Transverse colon (tissue), 4 donors: Measurements from ENCODE around the gene MEST. TPM values are rescaled to one million over a fixed set of nuclear protein-coding genes. Genes with fewer than 3 reads are reported as not detected.

Source experiments
- DNase-seq: peaks from one replicate; pipeline ENCODE4 v3.0.0-alpha.2; 2019
- H3K27ac ChIP-seq, 4 donors: fragments of 200-600 bp; sonication (generic); 2 replicates each; pipeline ENCODE4 v1.5.1; 2016 to 2018; ENCODE audit warnings: inconsistent platforms in 4 of 4
- H3K27me3 ChIP-seq: fragments of 200-600 bp; sonication (generic); 2 replicates; pipeline ENCODE4 v1.5.1; 2017; ENCODE audit warnings: inconsistent platforms
- H3K36me3 ChIP-seq, 4 donors: fragments of 200-600 bp; sonication (generic); 2 replicates each; pipeline ENCODE4 v1.5.1; 2017 to 2019; ENCODE audit warnings: inconsistent platforms in 4 of 4
- H3K4me1 ChIP-seq, 4 donors: fragments of 200-600 bp; sonication (generic); 2 replicates each; pipeline ENCODE4 v1.5.1; 2017 to 2020; ENCODE audit warnings: inconsistent platforms in 4 of 4
- H3K4me3 ChIP-seq, 4 donors: fragments of 200-600 bp; sonication (generic); 1 replicate in 1 of 4; 2 replicates in 3 of 4; pipeline versions ENCODE4 v1.5.1 to v1.6.1; 2017 to 2019; ENCODE audit warnings: inconsistent platforms in 4 of 4
- H3K9me3 ChIP-seq, 2 donors: fragments of 200-600 bp; sonication (generic); 2 replicates each; pipeline ENCODE4 v1.5.1; 2017 to 2019; ENCODE audit warnings: inconsistent platforms in 2 of 2
- EP300 ChIP-seq: sonication (generic); formaldehyde crosslinking; IDR thresholded peaks from one replicate; pipeline ENCODE4 v1.6.1; 2017; ENCODE audit warnings: antibody characterized with exemption, low read depth
- POLR2A ChIP-seq: fragments of 450-650 bp; IDR thresholded peaks from one replicate; pipeline ENCODE4 v1.6.1; 2016; ENCODE audit warnings: antibody characterized with exemption, mild to moderate bottlenecking, moderate library complexity
- POLR2AphosphoS5 ChIP-seq, 3 donors: sonication (generic); formaldehyde crosslinking; IDR thresholded peaks; one replicate each; pipeline ENCODE4 v1.6.1; 2016; ENCODE audit warnings: antibody characterized with exemption in 3 of 3
- WGBS, 2 donors: methylation state at CpG; one replicate each; pipeline ENCODE4 v1.1.5; 2018; ENCODE audit warnings: low coverage in 1 of 2; 5-methylcytosine and 5-hydroxymethylcytosine counted together
- in situ Hi-C, 4 donors: fragments of 200-750 bp; cut with MboI; loops; one replicate each; pipeline versions ENCODE4 v1.15.0 to v1.15.1; 2017; ENCODE audit warnings: low sequenced_read_pairs in 3 of 4, low pct_ligation_motif_present in 1 of 4, low pct_unique_long_range_greater_than_20kb in 1 of 4
- intact Hi-C: fragments of 100-400 bp; cut with DNase I; formaldehyde crosslinking; loops from one replicate; pipeline ENCODE4 v1.15.1; 2023; ENCODE audit warnings: low total_unique reads
- total RNA-seq, 4 donors: library from RNA; depleted of rRNA; stranded (reverse); fragments of >200 nt; gene quantifications; one replicate each; pipeline ENCODE4 v1.1.0, GENCODE V29; 2016
- TF ChIP-seq, protein P1 (sequence below), 5 experiments: fragments of 200-600 bp in 3 of 5; fragments of 450-650 bp in 2 of 5; sonication (generic) in 3 of 5; IDR thresholded peaks; 1 replicate in 2 of 5; 2 replicates in 3 of 5; pipeline ENCODE4 v1.5.1; 2016 to 2017; ENCODE audit warnings: antibody characterized with exemption in 5 of 5, inconsistent platforms in 3 of 5, mild to moderate bottlenecking in 2 of 5, moderate library complexity in 1 of 5

Gene MEST
- total RNA-seq, 4 donors from 2014 or later = 4.0 to 49.0 (median 34.6) TPM

DNA sequence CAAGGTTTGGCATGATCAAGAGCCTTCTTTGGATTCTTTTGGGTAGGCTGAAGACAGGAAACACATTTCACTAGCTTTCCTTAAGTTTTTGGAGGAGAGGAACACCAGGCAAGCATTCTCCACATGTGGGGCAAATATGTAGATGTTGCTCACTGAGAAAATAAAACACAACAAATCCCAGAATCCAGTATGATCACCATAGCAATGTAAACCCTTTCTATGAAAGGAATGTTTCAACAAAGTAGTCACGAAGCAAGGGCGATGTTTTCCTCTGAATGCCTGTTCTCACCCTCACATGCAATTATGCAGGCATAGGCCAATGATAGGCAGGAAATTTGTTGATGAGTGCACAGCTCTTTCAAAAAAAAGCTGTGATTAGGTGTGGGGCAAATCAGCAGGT is 30.6 kb upstream of the MEST start:
- Histone ChIP-seq H3K9me3 (peaks cover 8 to 10% of the 10 kb centered on the region in 2 donors), H3K27me3 (no peaks in the 10 kb centered on the region), H3K4me1 (peaks cover 0 to 9% (median 0%) of the 10 kb centered on the region in 4 donors), H3K36me3 (no peaks in the 10 kb centered on the region), H3K27ac (no peak overlapping the region), H3K4me3 (no peak overlapping the region)
- TF ChIP-seq POLR2A = no peak
- 34% methylated on average over 2 of the region's 2 CpGs; no CpG with 5 or more reads in 1 of the 2 donors for WGBS, 2 donors
- in situ Hi-C loops (no loop called here), intact Hi-C loops (no loop called here)
- DNase-seq = no peak

DNA sequence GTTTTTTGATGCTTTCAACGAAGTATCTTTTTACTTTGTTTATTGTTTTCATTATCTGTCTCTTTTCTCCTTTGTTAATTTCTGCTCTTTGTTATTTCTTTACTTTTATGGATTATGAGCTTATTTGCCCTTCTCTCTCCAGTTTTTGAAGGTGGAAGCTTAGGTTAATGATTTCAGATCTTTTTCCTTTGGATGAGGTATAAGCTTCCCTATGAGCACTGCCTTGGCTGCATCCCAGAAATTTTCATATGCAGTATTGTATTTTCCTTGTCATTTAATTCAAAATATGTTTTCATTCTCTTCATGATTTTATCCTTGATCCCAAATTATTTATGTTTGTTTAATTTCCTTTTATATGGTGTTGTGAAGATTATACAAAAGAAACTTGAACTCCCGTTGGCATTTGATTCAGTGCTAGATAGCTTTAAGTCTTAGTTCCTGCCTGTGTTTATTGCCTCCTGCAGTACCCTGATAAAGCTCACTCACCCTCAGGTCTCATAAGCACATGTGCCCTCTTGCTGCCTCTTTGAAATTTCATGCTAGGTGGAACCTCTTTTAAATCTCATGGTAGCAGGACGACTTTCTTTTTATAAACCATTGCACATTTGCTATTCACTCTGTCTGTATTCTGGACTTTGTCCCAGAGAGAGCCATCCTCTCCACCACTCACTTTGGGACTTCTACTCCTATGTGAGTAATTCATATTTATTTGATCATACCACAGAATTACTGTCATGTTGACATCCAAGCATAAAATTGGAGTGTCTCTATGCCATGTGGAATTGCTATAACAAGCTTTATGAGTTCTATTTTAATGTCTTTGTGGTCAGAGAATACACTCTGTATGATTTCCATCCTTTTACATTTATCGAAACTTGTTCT is 28.1 kb upstream of the MEST start:
- Histone ChIP-seq H3K27me3 (no peaks in the 10 kb centered on the region), H3K4me3 (no peak overlapping the region), H3K9me3 (peaks cover 7 to 10% of the 10 kb centered on the region in 2 donors), H3K27ac (peak overlapping the region in 2 of 4 donors; percentile 2 to 27), H3K36me3 (no peaks in the 10 kb centered on the region), H3K4me1 (peaks cover 0 to 9% (median 0%) of the 10 kb centered on the region in 4 donors)
- WGBS, 2 donors = 35 to 39% methylated on average over 4 of the region's 4 CpGs
- TF ChIP-seq POLR2A = no peak
- TF ChIP-seq EP300 = no peak
- TF ChIP-seq, protein P1, sequence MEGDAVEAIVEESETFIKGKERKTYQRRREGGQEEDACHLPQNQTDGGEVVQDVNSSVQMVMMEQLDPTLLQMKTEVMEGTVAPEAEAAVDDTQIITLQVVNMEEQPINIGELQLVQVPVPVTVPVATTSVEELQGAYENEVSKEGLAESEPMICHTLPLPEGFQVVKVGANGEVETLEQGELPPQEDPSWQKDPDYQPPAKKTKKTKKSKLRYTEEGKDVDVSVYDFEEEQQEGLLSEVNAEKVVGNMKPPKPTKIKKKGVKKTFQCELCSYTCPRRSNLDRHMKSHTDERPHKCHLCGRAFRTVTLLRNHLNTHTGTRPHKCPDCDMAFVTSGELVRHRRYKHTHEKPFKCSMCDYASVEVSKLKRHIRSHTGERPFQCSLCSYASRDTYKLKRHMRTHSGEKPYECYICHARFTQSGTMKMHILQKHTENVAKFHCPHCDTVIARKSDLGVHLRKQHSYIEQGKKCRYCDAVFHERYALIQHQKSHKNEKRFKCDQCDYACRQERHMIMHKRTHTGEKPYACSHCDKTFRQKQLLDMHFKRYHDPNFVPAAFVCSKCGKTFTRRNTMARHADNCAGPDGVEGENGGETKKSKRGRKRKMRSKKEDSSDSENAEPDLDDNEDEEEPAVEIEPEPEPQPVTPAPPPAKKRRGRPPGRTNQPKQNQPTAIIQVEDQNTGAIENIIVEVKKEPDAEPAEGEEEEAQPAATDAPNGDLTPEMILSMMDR (IDR thresholded peaks at IDR 0.05) = no peak
- TF ChIP-seq POLR2AphosphoS5 (IDR thresholded peaks at IDR 0.05) = no peak
- intact Hi-C loops = no loop called here
- in situ Hi-C loops = no loop called here
- no peak for DNase-seq

DNA sequence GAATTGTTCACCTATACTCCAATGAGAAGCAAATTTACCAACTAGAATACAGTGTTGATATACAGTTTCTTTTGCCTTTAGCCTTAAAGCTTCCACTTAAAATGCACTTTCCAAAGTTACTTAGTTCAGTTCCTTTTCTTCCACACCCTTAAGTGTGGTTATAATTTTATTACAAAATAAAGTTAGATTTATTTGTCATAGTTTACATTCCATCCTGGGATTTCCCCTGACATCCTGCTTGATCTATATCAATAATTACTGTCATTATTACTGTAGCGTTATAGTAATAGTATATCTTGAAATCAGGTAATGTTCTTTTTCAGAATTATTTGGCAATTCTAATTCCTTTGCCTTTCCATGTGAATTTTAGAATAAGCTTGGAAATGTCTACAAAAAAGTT is 23.3 kb upstream of the MEST start:
- Histone ChIP-seq H3K4me3 (no peak overlapping the region), H3K4me1 (peaks cover 0 to 3% (median 0%) of the 10 kb centered on the region in 4 donors), H3K27me3 (no peaks in the 10 kb centered on the region), H3K36me3 (no peaks in the 10 kb centered on the region), H3K9me3 (no peaks in the 10 kb centered on the region), H3K27ac (no peak overlapping the region)
- in situ Hi-C loops = no loop called here
- WGBS, 2 donors = 84 to 92% methylated on average over 1 of the region's 1 CpG
- DNase-seq = no peak
- intact Hi-C loops = no loop called here
- no peak for TF ChIP-seq EP300
- TF ChIP-seq POLR2AphosphoS5 (IDR thresholded peaks at IDR 0.05) = no peak
- no peak for TF ChIP-seq POLR2A

DNA sequence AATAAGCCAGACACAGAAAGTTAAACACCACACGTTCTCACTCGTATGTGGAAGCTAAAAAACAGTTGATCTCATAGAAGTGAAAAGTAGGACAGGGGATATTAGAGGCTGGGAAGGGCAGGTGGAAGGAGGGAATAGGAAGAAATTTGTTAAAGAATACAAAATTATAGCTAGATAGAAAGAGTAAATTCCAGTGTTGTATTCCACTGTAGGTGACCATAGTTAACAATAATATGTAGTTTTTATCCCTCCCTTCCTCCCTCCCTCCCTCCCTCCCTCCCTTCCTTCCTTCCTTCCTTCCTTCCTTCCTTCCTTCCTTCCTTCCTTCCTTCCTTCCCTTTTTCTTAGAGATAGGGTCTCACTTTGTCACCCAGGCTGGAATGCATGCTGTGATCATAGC is 19.9 kb upstream of the MEST start:
- no peaks in the 10 kb centered on the region for H3K4me1 ChIP-seq
- TF ChIP-seq EP300 = no peak
- TF ChIP-seq POLR2AphosphoS5 (IDR thresholded peaks at IDR 0.05) = no peak
- TF ChIP-seq, protein P1 (IDR thresholded peaks at IDR 0.05) = no peak
- no peak for TF ChIP-seq POLR2A
- in situ Hi-C loops = no loop called here
- no peak overlapping the region for H3K27ac ChIP-seq
- no peaks in the 10 kb centered on the region for H3K9me3 ChIP-seq
- H3K4me3 ChIP-seq = no peak overlapping the region
- no peak for DNase-seq
- H3K27me3 ChIP-seq = no peaks in the 10 kb centered on the region
- WGBS, 2 donors = 77% methylated on average over 2 of the region's 2 CpGs
- intact Hi-C loops = no loop called here
- H3K36me3 ChIP-seq = no peaks in the 10 kb centered on the region

DNA sequence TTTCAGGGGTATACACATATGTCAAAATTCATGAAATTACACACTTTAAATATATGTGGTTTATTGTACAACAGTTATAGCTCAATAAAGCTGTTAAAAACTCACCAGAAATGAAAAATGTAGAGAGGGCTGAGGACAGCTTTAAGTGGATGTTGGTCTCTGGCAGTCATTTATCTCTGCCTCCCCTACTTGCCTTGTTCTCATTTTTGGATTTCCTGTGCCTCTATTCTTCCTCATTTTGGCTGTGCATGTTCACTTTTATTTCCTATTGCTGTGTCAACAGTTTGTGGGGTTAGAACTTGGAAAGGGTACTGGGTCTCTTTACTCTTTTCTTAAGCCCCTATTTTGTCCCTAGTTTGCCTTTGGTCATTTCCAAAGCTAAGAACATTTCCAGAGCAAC is 18.6 kb upstream of the MEST start:
- TF ChIP-seq EP300 = no peak
- no peak for TF ChIP-seq POLR2AphosphoS5 (IDR thresholded peaks at IDR 0.05)
- TF ChIP-seq, protein P1 (IDR thresholded peaks at IDR 0.05) = no peak
- TF ChIP-seq POLR2A = no peak
- H3K27ac ChIP-seq = peak overlapping the region in 1 of 4 donors; percentile 9
- no peaks in the 10 kb centered on the region for H3K4me1 ChIP-seq
- H3K4me3 ChIP-seq = no peak overlapping the region
- in situ Hi-C loops = no loop called here
- H3K9me3 ChIP-seq = peaks cover 0 to under 1% of the 10 kb centered on the region in 2 donors
- intact Hi-C loops = no loop called here
- no peaks in the 10 kb centered on the region for H3K27me3 ChIP-seq
- H3K36me3 ChIP-seq = no peaks in the 10 kb centered on the region
- no peak for DNase-seq
